GM19468 (cell line): ENCODE measurements around the gene PHLDB3.
"Not testable (repeated sequence)": the region's sequence is repeated elsewhere in the genome, so short reads cannot be mapped to it uniquely, and the experiment has no call there.

ENCODE experiments used
- ATAC-seq: cut with Tn5 transposase; IDR thresholded peaks from one replicate; pipeline ENCODE4 v1.9.1; 2021; ENCODE audit warnings: mild to moderate bottlenecking, moderate library complexity, moderate number of reproducible peaks; ENCODE audit not compliant: unreplicated experiment; ENCODE audit errors: extremely low read depth

The PHLDB3 gene

DNA sequence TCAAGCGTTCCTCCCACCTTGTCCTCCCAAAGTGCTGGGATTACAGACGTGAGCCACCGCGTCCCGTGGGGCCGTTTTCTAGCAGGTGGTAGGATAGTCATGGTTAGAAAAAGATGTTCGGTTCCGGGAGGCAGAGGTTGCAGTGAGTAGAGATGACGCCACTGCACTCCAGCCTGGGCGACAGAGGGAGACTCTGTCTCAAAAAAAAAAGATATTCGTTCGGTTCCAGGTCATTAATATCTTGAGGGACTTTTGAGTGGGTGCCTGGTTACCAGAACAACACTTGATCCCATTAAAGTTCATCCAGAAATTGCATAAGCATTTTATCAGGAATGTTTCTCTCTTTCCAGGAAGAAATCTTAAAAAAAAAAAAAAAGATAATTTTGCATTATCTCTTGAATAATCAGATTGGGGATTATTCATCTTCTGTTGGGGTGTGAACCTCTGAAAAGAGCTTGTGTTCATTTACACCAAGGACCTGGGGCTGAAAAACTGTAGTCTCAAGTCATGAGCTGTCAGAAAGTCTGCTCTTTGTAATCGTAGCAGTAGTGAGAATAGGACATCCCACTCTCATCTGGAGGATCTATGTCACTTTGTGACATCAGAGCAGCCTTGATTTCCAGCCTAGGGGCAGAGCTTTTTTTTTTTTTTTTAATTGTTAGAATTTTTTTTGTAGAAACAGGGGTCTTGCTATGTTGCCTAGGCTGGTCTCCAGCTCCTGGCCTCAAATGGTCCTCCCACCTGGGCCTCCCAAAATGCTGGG lies 23.5 kb upstream of the PHLDB3 start:
- ATAC-seq = no peak

GRCh38 chr19:43526884-43527859 lies 22.6 kb upstream of the PHLDB3 start, which contains the start of gene ETHE1:
Gene ETHE1, minus strand, starts transcription at chr19:43527201. Its CDS starts 24 bp downstream, at chr19:43527177.
- ATAC-seq = no peak

DNA sequence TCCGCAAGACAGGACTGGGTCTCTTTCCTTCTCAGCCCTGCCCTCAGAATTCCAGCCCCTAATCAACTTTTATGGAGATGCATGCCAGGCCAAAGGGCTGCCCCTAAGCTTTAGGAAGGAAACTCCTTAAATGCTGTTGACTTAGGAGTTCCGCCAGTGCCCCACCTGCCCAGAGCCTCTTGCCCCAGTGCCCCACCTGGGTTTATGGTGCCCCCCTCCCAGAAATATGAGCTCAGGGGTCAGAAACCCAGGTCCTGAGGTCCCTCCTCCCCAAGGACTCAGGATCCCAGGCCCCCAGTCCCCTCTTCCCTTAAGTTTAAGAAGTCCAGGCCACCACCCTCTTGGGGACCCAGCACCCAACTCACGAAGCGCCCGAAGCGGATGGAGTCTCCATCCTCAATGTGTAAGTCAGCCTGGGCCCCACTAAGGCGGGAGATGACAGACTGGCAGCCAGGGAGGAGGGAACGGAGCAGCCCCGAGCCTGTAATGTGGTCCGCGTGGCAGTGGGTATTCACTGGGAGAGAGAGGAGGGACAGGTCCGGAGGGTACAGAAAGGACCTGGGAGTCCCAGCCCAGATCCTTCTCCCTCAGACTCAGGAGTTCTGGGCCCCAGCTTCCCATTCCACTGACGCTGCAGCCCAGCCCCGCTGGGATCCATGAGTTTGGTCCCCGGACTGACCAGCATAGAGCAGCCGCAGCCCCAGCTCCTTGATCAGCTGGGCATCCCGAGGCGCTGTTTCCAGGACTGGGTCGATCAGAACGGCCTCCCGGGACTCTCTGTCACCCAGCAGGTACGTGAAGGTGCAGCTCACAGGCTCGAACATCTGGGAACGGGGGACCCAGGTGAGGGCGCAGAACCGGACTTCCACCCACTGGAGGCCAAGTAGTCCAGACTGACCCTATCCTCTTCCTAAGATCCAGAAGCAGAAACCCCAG lies 21.6 kb upstream of the PHLDB3 start:
- ATAC-seq = no peak

DNA sequence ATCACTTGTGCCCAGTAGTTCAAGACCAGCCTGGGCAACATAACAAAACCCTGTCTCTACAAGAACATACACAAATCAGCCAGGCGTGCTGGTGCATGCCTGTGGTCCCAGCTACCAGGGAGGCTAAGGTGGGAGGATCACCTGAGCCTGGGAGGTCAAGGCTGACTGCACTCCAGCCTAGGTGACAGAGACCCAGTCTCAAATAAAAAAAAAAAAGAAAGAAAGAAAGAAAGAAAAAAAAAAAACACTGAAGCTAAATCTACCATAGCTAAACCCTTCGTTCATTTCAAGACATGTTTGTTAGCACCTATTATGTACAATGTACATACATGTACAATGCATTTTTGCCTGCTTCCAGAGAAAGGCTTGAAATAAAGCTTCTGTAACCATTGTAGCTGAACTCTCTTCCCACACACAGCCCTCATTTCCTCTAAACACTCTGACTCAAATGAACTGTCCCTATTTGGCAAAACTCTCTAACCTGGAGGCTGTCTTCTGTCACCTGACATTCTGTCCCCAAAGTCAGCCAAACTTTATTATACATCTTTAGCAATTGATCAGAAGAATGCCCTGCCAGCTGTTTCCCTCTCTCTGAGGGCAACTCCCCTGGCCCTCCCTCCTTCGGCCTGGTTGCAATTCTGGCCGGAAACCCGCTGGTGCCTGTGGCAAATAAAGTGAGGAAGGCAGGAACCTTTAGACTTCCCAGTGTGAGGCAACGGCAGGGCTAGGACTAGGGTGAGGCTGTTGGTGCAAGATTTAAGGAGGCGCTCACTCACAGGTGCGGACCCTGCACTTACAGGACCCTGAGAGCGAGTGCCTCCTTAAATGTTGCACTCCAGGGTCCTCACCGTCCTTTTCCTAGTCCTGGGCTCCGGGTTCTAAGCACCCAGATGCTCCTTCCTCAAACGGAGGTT lies 20.6 kb upstream of the PHLDB3 start:
- ATAC-seq = no peak

GRCh38 chr19:43523696-43524095 lies 19.1 kb upstream of the PHLDB3 start:
- not testable (repeated sequence) for ATAC-seq

DNA sequence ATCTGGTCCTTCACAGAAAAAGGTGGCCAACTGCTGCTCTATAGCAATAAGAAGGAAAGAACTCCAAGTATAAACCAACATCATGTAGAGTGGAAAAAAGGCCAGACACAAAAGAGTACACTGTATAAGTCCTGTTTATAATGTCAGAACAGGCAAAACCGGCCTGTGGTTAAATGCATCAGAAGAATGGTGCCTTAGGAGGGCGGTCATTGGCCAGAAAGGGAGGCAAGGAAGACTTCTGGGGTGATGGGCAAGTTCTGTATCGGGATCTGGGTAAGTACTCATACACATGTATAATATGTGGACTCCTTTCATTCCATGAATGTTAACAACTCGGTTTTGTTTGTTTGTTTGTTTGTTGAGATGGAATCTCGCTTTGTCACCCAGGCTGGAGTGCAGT lies 18.4 kb upstream of the PHLDB3 start:
- ATAC-seq = no peak

DNA sequence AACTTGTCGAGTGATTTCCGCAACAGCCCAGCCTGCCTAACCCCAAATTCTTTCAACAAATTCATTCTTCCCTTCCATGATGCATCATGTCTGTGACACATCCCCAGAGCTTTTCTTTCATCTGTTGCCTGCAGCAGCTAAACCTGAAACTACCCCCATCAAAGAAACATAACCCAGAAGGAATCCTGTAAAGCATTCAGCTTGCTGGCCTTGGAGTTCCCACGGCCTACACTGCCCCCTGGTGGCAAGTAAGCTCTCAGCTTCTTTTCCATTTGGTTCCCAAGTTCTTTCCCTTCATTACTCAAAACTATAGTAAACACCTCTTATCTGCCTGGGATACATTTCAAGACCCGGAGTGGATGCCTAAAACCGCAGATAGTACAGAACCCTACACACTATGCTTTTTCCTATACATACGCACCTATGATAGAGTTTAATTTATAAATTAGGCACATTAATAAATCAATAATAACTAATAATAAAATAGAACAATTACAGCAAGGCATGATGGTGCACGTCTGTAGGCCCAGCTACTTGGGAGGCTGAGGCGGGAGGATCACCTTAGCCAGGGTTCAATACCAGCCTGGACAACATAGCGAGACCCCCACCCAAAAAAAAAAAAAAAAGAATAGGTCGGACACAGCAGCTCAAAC lies 15.0 kb upstream of the PHLDB3 start:
- no peak for ATAC-seq

DNA sequence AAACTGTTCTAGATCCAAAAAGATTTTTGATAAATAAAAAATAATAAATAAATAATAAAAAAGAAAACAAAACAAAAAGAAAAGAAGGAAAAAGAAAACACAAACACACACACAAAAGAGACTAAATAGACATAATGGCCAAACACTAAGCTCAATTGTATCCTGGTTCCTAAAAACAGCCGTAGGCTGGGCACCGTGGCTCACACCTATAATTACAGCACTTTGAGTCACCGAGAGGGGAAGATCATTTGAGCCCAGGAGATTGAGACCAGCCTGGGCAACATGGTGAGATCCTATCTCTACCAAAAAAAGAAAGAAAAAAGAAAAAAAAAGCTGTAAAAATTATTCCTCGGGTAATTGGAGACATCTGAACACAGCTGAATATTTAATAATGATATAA lies 13.5 kb upstream of the PHLDB3 start:
- ATAC-seq = no peak

DNA sequence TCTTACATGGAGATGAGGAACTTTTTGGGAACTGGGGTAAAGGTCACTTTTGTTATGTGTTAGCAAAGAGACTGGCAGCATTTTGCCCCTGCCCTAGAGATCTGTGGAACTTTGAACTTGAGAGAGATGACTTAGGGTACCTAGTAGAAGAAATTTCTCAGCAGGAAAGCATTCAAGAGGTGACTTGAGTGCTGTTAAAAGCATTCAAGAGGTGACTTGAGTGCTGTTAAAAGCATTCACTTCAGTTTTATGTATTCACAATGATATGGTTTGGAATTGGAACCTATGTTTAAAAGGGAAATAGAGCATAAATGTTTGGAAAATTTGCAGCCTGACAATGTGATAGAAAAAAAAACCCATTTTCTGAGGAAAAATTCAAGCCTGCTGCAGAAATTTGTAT lies 7.9 kb upstream of the PHLDB3 start:
- not testable (repeated sequence) for ATAC-seq

- no peak for ATAC-seq
Observed at GRCh38 chr19:43511324-43511723, 6.8 kb upstream of the PHLDB3 start.

- ATAC-seq = no peak
Observed at GRCh38 chr19:43510713-43511112, 6.2 kb upstream of the PHLDB3 start.

- ATAC-seq = no peak
Observed at GRCh38 chr19:43507880-43508279, 3.3 kb upstream of the PHLDB3 start.

DNA sequence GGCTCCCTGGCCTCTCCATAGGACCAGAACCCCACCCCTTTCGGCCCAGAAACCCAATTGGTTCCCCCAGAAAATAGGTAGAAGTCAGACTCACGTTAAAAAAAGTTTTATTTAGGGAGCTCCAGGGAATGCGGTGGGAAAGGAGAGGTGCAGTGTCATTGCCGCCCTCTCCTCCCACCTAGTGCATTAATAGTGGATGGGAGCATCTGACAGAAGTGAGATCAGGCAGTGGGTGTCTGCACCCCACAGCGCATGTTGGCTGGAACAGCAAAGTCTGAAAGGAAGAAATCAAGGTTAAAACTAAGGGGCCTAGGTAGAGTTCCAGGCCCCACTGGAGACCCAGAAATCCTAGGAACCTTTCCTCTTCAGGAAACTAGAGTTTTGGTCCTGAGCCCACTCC lies 2.1 kb upstream of the PHLDB3 start:
- no peak for ATAC-seq

DNA sequence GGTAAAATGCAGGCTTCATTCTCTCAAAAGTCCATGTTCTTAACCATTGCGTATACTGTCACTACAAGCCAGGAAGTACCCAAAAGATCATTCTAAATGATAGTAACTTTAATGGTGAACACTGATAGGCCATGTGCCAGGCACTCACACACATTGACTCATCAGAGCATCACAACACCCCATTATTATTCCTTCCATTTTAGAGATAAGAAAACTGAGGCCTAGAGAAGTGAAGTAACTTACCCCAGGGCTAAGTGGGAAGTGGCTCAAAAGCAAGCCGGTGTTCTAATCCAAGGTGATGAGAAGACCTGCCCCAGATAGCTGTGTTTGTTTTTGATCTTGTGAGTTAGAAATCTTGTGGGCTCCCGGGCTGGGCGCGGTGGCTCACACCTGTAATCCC lies 1.4 kb upstream of the PHLDB3 start:
- no peak for ATAC-seq

DNA sequence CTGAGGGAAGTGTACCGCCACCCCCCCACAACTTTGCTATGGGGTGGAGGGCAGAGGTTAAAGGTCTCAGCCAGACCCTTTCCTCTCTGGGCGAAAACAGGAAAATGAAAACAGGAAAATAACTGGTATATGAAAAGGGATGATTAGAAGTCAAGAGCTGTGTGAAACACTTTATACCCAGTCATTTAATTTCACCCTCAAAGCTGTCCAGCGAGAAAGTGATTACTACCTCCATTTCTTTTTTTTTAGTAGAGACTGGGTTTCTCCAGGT lies 575 bp upstream of the PHLDB3 start:
- no peak for ATAC-seq

DNA sequence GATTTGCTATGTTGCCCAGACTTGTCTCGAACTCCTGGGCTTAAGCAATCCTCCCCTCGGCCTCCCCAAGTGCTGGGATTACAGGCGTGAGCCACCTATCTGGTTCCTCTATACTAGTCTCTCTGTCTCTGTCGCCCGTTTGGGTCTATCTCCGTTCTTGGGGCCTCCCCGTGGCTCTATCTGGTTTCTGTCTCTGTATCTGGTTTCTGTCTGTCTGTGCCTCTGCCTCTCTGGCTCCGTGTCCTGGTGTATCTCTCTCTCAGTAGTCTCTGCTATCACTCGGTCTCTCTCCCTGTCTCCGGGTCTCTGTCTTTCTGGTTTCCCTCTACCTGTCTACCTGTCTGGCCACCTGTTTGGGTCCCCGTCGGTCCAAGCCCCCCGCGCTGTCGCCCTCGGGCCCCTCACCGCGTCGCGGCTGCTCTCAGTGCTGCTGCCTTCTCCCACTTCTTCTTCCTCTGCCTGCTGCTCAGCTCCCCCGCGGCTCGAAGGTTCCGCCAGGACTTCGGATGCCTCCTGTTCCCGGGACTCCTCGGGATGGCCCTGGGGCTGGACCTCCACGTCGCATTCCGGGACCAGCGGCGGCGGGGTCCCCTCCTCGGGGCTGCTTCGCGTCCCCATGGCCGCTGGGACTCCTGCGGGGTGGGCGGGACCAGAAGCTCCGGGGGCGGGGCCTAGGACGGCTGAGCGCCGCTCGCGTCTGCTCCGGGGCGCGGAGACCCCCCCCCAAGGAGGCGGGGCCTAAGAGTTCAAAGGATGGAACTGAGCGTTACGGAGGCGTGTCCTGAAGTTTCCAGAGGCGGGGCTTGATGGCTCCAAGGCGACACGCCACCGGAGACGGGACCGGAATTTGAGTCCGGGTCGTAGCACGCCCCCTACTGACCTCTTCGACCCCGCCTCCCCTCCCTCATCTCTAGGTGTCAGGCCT lies 783 bp downstream of the PHLDB3 start:
- peak; percentile 64 for ATAC-seq

DNA sequence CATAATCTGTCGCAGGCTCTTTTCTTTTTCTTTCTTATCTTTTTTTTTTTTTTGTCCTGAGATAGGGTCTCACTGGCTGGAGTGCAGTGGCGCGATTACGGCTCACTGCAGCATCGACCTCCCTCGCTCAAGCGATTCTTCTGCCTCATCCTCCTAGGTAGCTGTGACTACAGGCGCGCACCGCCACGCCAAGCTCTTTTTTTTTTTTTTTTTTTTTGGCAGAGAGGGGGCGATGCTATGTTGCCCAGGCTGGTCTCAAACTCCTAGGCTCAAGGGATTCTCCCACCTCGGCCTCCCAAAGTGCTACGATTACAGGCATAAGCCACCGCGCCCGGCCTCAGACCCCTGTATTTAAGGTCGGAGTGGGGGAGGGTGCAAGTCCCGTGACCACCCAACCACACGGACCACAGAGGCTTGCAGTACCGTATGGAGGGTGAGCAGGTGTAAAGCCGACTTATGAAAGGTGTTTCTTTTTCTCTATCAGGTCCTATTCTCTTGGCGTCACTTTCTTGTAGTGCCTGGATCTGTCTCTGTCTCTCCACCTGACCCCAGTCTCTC lies 2.0 kb downstream of the PHLDB3 start:
- ATAC-seq = no peak
